K562 treated with DMSO at 1 percent for 4 hours (cell line): ENCODE measurements around the gene REXO2. TPM values are rescaled to one million over a fixed set of nuclear protein-coding genes. Genes with fewer than 3 reads are reported as not detected.

Experiments used
- total RNA-seq: library from RNA; unstranded; fragments of 300-600 nt; gene quantifications from 2 replicates; pipeline ENCODE4 v1.2.3, GENCODE V29; 2022; ENCODE audit not compliant: insufficient read depth

Gene REXO2
- 120 and 128 TPM in 2 replicates for total RNA-seq

DNA sequence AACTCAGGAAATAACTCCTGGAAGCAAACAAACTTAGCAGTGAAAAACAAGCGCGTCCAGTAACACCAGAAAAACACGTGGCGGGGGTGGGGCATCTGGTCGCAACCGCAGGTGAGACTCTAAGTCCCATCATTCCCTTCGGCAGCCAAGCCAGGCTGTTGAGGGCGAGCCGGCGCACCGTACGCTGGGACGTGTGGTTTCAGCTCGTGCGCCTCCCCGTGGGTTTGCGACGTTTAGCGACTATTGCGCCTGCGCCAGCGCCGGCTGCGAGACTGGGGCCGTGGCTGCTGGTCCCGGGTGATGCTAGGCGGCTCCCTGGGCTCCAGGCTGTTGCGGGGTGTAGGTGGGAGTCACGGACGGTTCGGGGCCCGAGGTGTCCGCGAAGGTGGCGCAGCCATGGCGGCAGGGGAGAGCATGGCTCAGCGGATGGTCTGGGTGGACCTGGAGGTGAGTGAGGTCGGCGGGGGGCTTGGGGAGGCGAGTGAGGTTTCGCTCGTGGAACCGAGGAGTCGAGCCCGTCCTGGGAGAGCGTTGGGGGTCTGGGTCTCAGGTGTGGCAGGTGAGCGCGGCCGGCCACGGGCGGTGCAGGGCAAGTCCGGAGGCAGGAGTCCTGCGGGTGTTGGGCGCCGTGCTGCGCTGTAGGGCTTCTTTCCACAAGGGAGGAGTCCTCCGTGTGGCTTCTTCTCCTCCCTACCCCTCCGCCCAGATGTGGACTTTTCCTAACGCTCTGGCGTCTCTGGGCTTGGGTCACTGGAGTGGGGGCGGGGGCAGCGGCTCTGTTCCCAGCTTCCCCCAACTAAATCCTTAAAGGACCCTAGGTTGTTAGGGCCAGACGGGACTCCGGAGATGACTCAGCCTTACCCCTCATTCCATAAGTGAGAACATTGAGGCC is at the start of gene REXO2:
Gene REXO2, plus strand, starts transcription at position 239 of the 892 bp plus-strand sequence. Its CDS starts 62 bp downstream, at position 301.

DNA sequence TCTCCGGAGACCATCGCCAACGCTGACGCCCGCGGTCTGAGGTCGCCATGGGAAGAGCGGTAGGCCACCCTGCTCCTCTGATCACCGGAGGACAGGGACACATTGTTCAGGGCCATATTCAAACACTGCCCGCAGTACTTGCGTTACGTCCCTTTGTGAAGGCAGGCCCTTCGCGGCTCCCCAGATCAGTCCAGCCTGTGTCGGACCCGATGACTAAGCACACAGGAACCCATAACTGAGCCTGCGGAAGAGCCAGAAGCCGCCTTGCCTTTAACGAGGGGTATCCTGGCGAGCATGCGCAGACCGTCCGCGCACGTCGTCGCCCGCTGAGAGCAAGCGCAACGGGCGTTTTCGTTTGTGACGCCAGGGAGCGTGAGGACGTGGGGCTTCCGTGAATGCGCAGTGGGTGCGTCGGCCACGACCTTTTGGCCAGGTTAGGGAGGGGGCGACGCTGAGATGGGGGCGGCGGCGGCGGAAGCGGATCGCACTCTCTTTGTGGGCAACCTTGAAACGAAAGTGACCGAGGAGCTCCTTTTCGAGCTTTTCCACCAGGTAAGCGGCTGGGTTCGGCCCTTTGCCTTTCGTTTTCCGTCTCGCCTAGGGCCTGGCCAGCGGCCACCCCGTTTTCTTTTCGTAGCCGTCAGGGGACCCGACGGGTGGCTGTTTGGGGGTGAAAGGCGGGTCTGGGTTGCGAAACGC is 38.9 kb upstream of the REXO2 start, which contains the start of the genes C11orf71 and RBM7:
Gene C11orf71, minus strand, starts transcription at position 296 of the 699 bp plus-strand sequence. Its CDS starts 180 bp downstream, at position 116.
Gene RBM7, plus strand, starts transcription at position 451 of the 699 bp plus-strand sequence. Its CDS starts 6 bp downstream, at position 457.

Other genes starting within 250 kb of the REXO2 start
- gene NNMT, start 143.1 kb upstream of the REXO2 start, total RNA-seq = 47.7 and 68.7 TPM in 2 replicates
- 2.3 and 3.6 TPM in 2 replicates for gene C11orf71, start 39.0 kb upstream of the REXO2 start, total RNA-seq
- gene RBM7, start 38.8 kb upstream of the REXO2 start, total RNA-seq = 15.3 and 16.6 TPM in 2 replicates
- not detected in 2 replicates for gene NXPE1, start 120.4 kb downstream of the REXO2 start, total RNA-seq
- gene NXPE4, start 156.3 kb downstream of the REXO2 start, total RNA-seq = not detected in 2 replicates
- gene NXPE2, start 239.1 kb downstream of the REXO2 start, total RNA-seq = not detected in 2 replicates